Measurements from ENCODE around the gene EP300. TPM values are rescaled to one million over a fixed set of nuclear protein-coding genes. Genes with fewer than 3 reads are reported as not detected.
"Not testable (repeated sequence)": the region's sequence is repeated elsewhere in the genome, so short reads cannot be mapped to it uniquely, and the experiment has no call there.

Gene EP300
- total RNA-seq, 5 donors from 2014 or later (not counting 1 experiment from before 2014, with no cell fraction given), result 97.6 to 161 (median 101) TPM

- H3K4me3 ChIP-seq (ENCODE audit: control insufficient read depth in 1 of 2, extremely low read depth in 1 of 2, low read length in 1 of 2), result no peak overlapping the region
- H3K9me3 Mint-ChIP-seq, result no peaks in the 10 kb centered on the region
- no peaks in the 10 kb centered on the region for H3K27me3 ChIP-seq (replicated peaks in 1 of 2; ENCODE audit: control insufficient read depth in 2 of 2, extremely low read depth in 1 of 2, insufficient read depth in 2 of 2, low read length in 1 of 2)
- ChIA-PET CTCF (no interaction called here), POLR2A (no interaction called here)
- H3K4me3 Mint-ChIP-seq, result no peak overlapping the region
- H3K36me3 Mint-ChIP-seq, result peaks cover 39% of the 10 kb centered on the region
- peaks cover 9 to 67% of the 10 kb centered on the region in 2 donors for H3K36me3 ChIP-seq (ENCODE audit: control insufficient read depth in 2 of 2, extremely low read depth in 1 of 2, insufficient read depth in 1 of 2, low read length in 1 of 2)
- ATAC-seq (replicated peaks in 1 of 4), result no peak
- H3K27ac ChIP-seq (ENCODE audit: low read length), result no peak overlapping the region
- H3K9me3 ChIP-seq, result no peaks in the 10 kb centered on the region
- 93% methylated on average over 8 of the region's 9 CpGs for WGBS (ENCODE audit: insufficient coverage)
- no peak overlapping the region for H3K27ac Mint-ChIP-seq
- DNase-seq, result no peak
- peaks cover 13 to 19% (median 16%) of the 10 kb centered on the region in 3 donors for H3K4me1 Mint-ChIP-seq
- H3K27me3 Mint-ChIP-seq, result no peaks in the 10 kb centered on the region
- H3K4me1 ChIP-seq (ENCODE audit: control insufficient read depth in 1 of 2, extremely low read depth in 1 of 2, insufficient read depth in 2 of 2, low read length in 2 of 2), result peaks cover 6 to 8% of the 10 kb centered on the region in 2 experiments
Measured at GRCh38 chr22:41177622-41178424, 85.4 kb downstream of the EP300 start.

- peak overlapping the region; percentile 50 to 69 for H3K27ac Mint-ChIP-seq
- H3K27me3 ChIP-seq (replicated peaks in 1 of 2; ENCODE audit: control insufficient read depth in 2 of 2, extremely low read depth in 1 of 2, insufficient read depth in 2 of 2, low read length in 1 of 2), result no peaks in the 10 kb centered on the region
- H3K27ac ChIP-seq (ENCODE audit: low read length), result no peak overlapping the region
- no peak overlapping the region for H3K4me3 Mint-ChIP-seq
- H3K4me3 ChIP-seq (ENCODE audit: control insufficient read depth in 1 of 2, extremely low read depth in 1 of 2, low read length in 1 of 2), result no peak overlapping the region
- no peaks in the 10 kb centered on the region for H3K9me3 Mint-ChIP-seq
- peaks cover 6 to 8% of the 10 kb centered on the region in 2 experiments for H3K4me1 ChIP-seq (ENCODE audit: control insufficient read depth in 1 of 2, extremely low read depth in 1 of 2, insufficient read depth in 2 of 2, low read length in 2 of 2)
- POLR2A ChIA-PET, result no interaction called here
- no peaks in the 10 kb centered on the region for H3K27me3 Mint-ChIP-seq
- CTCF ChIA-PET, result no interaction called here
- peaks cover 12 to 15% (median 13%) of the 10 kb centered on the region in 3 donors for H3K4me1 Mint-ChIP-seq
- ATAC-seq (replicated peaks in 1 of 4), result no peak
- peaks cover 6 to 61% of the 10 kb centered on the region in 2 donors for H3K36me3 ChIP-seq (ENCODE audit: control insufficient read depth in 2 of 2, extremely low read depth in 1 of 2, insufficient read depth in 1 of 2, low read length in 1 of 2)
- DNase-seq, result no peak
- H3K36me3 Mint-ChIP-seq, result peaks cover 32% of the 10 kb centered on the region
- no peaks in the 10 kb centered on the region for H3K9me3 ChIP-seq
- WGBS (ENCODE audit: insufficient coverage), result 85% methylated on average over 5 of the region's 8 CpGs
Measured at GRCh38 chr22:41178425-41178975, 86.1 kb downstream of the EP300 start.

DNA sequence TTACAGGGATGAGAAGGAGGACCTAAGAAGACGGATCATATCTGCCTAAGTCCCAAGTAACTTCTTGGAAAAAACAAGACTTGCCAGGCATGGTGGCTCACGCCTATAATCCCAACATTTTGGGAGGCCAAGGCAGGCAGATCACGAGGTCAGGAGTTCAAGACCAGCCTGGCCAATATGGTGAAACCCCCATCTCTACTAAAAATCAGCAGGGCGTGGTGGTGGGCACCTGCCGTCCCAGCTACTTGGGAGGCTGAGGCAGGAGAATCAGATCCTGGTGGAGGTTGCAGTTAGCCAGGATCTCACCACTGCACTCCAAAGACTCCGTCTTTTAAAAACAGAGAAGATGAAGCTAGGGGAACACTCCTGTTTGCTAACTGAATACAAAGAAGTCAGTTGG is 88.0 kb downstream of the EP300 start:
- DNase-seq; CTCF ChIA-PET; H3K27ac ChIP-seq (ENCODE audit: low read length); H3K4me3 ChIP-seq (ENCODE audit: control insufficient read depth in 1 of 2, extremely low read depth in 1 of 2, low read length in 1 of 2); H3K4me1 Mint-ChIP-seq; H3K27me3 ChIP-seq (replicated peaks in 1 of 2; ENCODE audit: control insufficient read depth in 2 of 2, extremely low read depth in 1 of 2, insufficient read depth in 2 of 2, low read length in 1 of 2); H3K4me1 ChIP-seq (ENCODE audit: control insufficient read depth in 1 of 2, extremely low read depth in 1 of 2, insufficient read depth in 2 of 2, low read length in 2 of 2); H3K27me3 Mint-ChIP-seq; H3K9me3 Mint-ChIP-seq; POLR2A ChIA-PET; H3K4me3 Mint-ChIP-seq; H3K9me3 ChIP-seq; ATAC-seq (replicated peaks in 1 of 4): not testable (repeated sequence)
- Mint-ChIP-seq H3K27ac (peak overlapping the region; percentile 39 to 52), H3K36me3 (peaks cover 23% of the 10 kb centered on the region)
- WGBS (ENCODE audit: insufficient coverage), result no CpG with 5 or more reads among the region's 6 CpGs
- peaks cover 6 to 46% of the 10 kb centered on the region in 2 donors for H3K36me3 ChIP-seq (ENCODE audit: control insufficient read depth in 2 of 2, extremely low read depth in 1 of 2, insufficient read depth in 1 of 2, low read length in 1 of 2)

DNA sequence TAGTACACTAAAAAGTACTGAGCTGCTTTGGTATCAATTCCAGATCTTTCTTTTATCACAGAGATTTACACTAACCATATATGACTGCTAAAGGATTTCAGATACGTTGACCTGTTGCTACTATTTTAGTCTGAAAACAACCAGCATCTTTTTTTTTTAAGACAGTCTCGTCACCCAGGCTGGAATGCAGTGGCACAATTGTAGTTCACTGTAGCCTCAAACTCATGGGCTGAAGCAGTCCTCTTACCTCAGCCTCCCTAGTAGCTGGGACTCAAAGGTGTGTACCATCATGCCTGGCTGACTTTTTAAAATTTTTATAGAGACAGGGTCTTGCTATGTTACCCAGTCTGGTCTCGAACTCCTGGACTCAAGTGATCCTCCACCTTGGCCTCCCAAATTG is 88.5 kb downstream of the EP300 start:
- Histone ChIP-seq H3K9me3 (no peaks in the 10 kb centered on the region), H3K36me3 (ENCODE audit: control insufficient read depth in 2 of 2, extremely low read depth in 1 of 2, insufficient read depth in 1 of 2, low read length in 1 of 2) (peaks cover 6 to 40% of the 10 kb centered on the region in 2 donors), H3K27ac (ENCODE audit: low read length) (no peak overlapping the region), H3K4me3 (ENCODE audit: control insufficient read depth in 1 of 2, extremely low read depth in 1 of 2, low read length in 1 of 2) (no peak overlapping the region), H3K27me3 (replicated peaks in 1 of 2; ENCODE audit: control insufficient read depth in 2 of 2, extremely low read depth in 1 of 2, insufficient read depth in 2 of 2, low read length in 1 of 2) (no peaks in the 10 kb centered on the region), H3K4me1 (ENCODE audit: control insufficient read depth in 1 of 2, extremely low read depth in 1 of 2, insufficient read depth in 2 of 2, low read length in 2 of 2) (peaks cover under 1 to 2% of the 10 kb centered on the region in 2 experiments)
- H3K27me3 Mint-ChIP-seq, result no peaks in the 10 kb centered on the region
- H3K36me3 Mint-ChIP-seq, result peaks cover 23% of the 10 kb centered on the region
- peaks cover 2 to 5% (median 3%) of the 10 kb centered on the region in 3 donors for H3K4me1 Mint-ChIP-seq
- no peak overlapping the region for H3K4me3 Mint-ChIP-seq
- no peak for ATAC-seq (replicated peaks in 1 of 4)
- POLR2A ChIA-PET, result no interaction called here
- peak overlapping the region; percentile 23 to 65 for H3K27ac Mint-ChIP-seq
- DNase-seq, result no peak
- WGBS (ENCODE audit: insufficient coverage), result 87% methylated on average over 3 of the region's 3 CpGs
- CTCF ChIA-PET, result no interaction called here
- no peaks in the 10 kb centered on the region for H3K9me3 Mint-ChIP-seq

GRCh38 chr22:41181349-41182241 is 89.2 kb downstream of the EP300 start:
- no peaks in the 10 kb centered on the region for H3K4me1 ChIP-seq (ENCODE audit: control insufficient read depth in 1 of 2, extremely low read depth in 1 of 2, insufficient read depth in 2 of 2, low read length in 2 of 2)
- POLR2A ChIA-PET, result no interaction called here
- H3K27me3 ChIP-seq (replicated peaks in 1 of 2; ENCODE audit: control insufficient read depth in 2 of 2, extremely low read depth in 1 of 2, insufficient read depth in 2 of 2, low read length in 1 of 2), result no peaks in the 10 kb centered on the region
- peaks cover 6 to 33% of the 10 kb centered on the region in 2 donors for H3K36me3 ChIP-seq (ENCODE audit: control insufficient read depth in 2 of 2, extremely low read depth in 1 of 2, insufficient read depth in 1 of 2, low read length in 1 of 2)
- H3K27ac Mint-ChIP-seq, result peak overlapping the region in 1 of 2 donors; percentile 65
- no peaks in the 10 kb centered on the region for H3K9me3 Mint-ChIP-seq
- H3K4me3 Mint-ChIP-seq, result no peak overlapping the region
- 82% methylated on average over 10 of the region's 15 CpGs for WGBS (ENCODE audit: insufficient coverage)
- no peak for DNase-seq
- no peak overlapping the region for H3K27ac ChIP-seq (ENCODE audit: low read length)
- peaks cover 2 to 5% (median 3%) of the 10 kb centered on the region in 3 donors for H3K4me1 Mint-ChIP-seq
- peaks cover 17% of the 10 kb centered on the region for H3K36me3 Mint-ChIP-seq
- H3K27me3 Mint-ChIP-seq, result no peaks in the 10 kb centered on the region
- ATAC-seq (replicated peaks in 1 of 4), result no peak
- CTCF ChIA-PET, result no interaction called here
- H3K9me3 ChIP-seq, result no peaks in the 10 kb centered on the region
- H3K4me3 ChIP-seq (ENCODE audit: control insufficient read depth in 1 of 2, extremely low read depth in 1 of 2, low read length in 1 of 2), result no peak overlapping the region

- WGBS (ENCODE audit: insufficient coverage), result 29% methylated on average over 1 of the region's 3 CpGs
- Mint-ChIP-seq H3K27ac (no peak overlapping the region), H3K9me3 (no peaks in the 10 kb centered on the region), H3K36me3 (no peaks in the 10 kb centered on the region), H3K4me3 (no peak overlapping the region), H3K27me3 (no peaks in the 10 kb centered on the region), H3K4me1 (peaks cover 0 to 3% (median 2%) of the 10 kb centered on the region in 3 donors)
- H3K9me3 ChIP-seq, result no peaks in the 10 kb centered on the region
- DNase-seq, result no peak
- H3K4me1 ChIP-seq (ENCODE audit: control insufficient read depth in 1 of 2, extremely low read depth in 1 of 2, insufficient read depth in 2 of 2, low read length in 2 of 2), result no peaks in the 10 kb centered on the region
- H3K4me3 ChIP-seq (ENCODE audit: control insufficient read depth in 1 of 2, extremely low read depth in 1 of 2, low read length in 1 of 2), result no peak overlapping the region
- H3K27me3 ChIP-seq (replicated peaks in 1 of 2; ENCODE audit: control insufficient read depth in 2 of 2, extremely low read depth in 1 of 2, insufficient read depth in 2 of 2, low read length in 1 of 2), result no peaks in the 10 kb centered on the region
- ATAC-seq (replicated peaks in 1 of 4), result no peak
- ChIA-PET CTCF (interaction anchor here in 1 of 2 donors (0.6 kb wide), 1 partner anchor 120 kb away, joined by 6 read pairs; no protein-coding TSS in a partner anchor), POLR2A (no interaction called here)
- H3K27ac ChIP-seq (ENCODE audit: low read length), result no peak overlapping the region
- peaks cover 0 to 8% of the 10 kb centered on the region in 2 donors for H3K36me3 ChIP-seq (ENCODE audit: control insufficient read depth in 2 of 2, extremely low read depth in 1 of 2, insufficient read depth in 1 of 2, low read length in 1 of 2)
Measured at GRCh38 chr22:41184679-41185078, 92.3 kb downstream of the EP300 start.

All from T-cell (primary cell).